GM12891 (cell line): ENCODE results near the gene NATD1.

ENCODE experiments used
- DNase-seq: peaks from one replicate; pipeline ENCODE4 v3.0.0; 2011; ENCODE audit warnings: low spot score; ENCODE audit not compliant: insufficient read length
- FAIRE-seq: peaks from 2 replicates; lab custom pipeline; 2011; peaks lifted over from hg19 to GRCh38; lab: Jason Lieb, UNC
- PAX5 ChIP-seq: IDR thresholded peaks from 2 replicates; pipeline ENCODE4 v1.6.1; 2011; ENCODE audit warnings: low read length, moderate library complexity, mild to moderate bottlenecking; ENCODE audit not compliant: insufficient read depth, severe bottlenecking
- POLR2A ChIP-seq: IDR thresholded peaks from 2 replicates; pipeline ENCODE4 v1.6.1; 2011; ENCODE audit warnings: low read depth, low read length, control low read depth
- POLR2AphosphoS5 ChIP-seq: IDR thresholded peaks from 2 replicates; pipeline ENCODE4 v1.6.1; 2011; ENCODE audit warnings: low read depth, low read length, control low read depth
- POU2F2 ChIP-seq: IDR thresholded peaks from 2 replicates; pipeline ENCODE4 v1.6.1; 2011; ENCODE audit warnings: low read depth, mild to moderate bottlenecking, control low read depth, low read length, moderate library complexity
- SPI1 ChIP-seq: IDR thresholded peaks from 2 replicates; pipeline ENCODE4 v1.6.1; 2011; ENCODE audit warnings: low read depth, low read length, control low read depth
- TAF1 ChIP-seq: IDR thresholded peaks from 2 replicates; pipeline ENCODE4 v1.6.1; 2011; ENCODE audit warnings: low read depth, low read length, control low read depth

Gene NATD1

DNA sequence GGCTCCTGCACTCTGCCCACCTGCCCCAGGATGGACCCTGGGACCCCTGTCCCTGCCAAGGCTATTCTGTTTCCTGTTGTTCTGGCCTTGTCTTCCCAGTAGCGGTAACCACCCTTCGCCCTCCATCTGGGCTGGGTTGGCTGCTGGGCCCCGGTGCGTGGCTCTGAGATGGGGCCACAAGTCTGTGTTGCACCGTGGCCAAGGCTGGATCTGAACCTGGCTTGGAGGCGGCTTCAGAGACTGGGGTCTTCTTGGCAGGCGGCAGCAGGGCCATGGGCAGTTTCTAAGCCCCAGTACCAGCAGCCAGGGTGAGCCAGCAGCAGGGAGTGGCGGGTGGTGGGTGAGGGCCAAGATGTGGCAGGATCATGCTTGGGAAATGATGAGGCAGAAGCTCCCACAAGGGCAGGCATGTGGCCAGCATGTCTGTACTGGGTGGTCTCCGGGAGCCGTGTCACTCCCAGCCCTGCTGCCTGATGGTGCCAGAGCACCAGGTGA lies 43.9 kb upstream of the NATD1 start:
- TF ChIP-seq POU2F2 (no peak), POLR2AphosphoS5 (no peak), TAF1 (no peak), SPI1 (no peak), POLR2A (no peak), PAX5 (no peak)
- DNase-seq (no peak), FAIRE-seq (no peak)

DNA sequence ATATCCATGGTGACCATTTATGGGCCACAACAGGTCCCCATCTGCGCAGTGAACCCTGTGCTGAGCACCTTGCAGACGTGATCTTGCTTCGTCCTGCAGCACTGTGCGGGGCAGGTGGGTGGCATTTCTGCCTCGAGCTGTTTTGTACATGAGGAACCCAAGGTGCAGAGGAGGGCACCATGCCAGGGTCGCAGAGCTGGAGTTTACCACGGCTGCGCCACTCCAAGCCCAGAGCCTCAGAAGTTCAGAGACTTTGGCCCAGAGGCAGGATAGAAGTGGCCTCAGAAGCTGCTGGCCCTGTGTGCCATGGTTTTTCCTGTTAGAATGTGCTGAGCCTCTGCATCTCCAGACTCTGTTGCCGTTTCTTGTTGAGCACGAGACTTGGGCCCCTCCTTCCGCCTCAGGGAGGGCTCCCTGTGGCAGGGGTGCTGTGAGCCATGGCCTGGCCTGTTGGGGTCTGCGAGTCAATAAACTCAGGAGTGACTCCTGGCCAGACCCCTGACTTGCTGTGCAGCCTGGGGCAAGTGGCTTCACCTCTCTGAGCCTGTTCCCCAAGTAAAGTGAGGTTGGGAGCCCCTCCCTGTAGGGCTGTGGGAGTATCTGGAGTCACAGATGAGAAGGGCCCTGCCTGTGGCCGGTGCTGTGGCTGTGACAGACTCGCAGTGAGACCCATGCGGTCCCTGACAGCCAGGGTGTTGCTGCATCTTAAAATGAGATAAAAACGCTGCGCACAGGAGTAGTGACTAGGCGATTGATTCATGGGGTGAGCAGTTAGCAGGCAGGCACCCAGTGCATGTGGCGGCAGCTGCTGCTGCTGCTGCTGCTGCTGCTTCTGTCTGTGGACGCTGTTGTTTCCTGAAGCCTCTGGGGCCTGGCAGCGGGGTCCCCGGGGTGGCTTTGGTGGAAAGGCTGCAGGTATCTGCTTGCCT lies 43.2 kb upstream of the NATD1 start:
- FAIRE-seq (no peak), DNase-seq (no peak)

DNA sequence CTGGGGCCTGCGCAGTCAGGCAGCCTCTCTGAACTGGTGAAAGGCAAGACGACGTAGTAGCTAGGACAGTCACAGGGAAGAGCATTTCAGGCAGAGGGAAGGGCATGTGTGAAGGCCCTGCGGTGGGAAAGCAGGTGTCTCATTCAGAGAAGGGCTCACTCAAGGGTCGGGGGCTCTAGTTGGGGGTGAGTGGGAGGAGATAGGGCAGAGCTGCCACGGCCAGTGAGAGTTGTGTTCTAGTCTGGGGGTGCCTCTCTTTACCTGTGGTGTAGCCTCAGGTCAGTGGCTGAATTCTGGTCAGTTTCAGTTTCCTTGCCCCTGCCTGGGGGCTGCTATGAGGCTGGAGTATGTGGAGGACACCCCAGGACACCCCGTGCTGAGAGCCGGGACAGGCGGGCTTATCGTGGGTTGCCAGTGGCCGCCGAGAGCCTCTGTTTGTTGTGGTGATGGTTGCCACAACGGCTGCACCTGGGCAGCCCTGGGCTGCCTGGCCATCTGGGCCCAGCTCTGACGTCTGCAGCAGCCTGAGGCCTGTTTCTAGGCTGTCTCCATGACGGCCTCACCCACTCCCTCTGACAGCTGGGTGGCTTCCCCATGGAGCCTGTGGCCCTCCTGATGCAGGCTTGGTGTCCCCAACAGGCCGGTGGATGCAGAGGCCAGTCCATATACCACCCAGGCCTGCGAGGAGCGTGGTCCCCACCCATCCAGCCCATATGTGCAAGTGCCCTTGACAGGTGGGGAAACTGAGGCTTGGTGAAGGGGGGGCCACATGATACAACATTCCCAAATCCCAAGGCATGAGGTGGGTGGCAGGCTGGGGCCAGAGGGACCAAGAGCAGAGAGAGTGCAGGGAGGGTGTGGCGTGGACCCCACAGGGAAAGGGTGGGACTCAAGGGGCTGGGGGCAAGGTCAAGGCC lies 42.1 kb upstream of the NATD1 start:
- TF ChIP-seq TAF1: no peak
- TF ChIP-seq SPI1: no peak
- TF ChIP-seq PAX5: no peak
- TF ChIP-seq POLR2AphosphoS5: no peak
- TF ChIP-seq POLR2A: no peak
- TF ChIP-seq POU2F2: no peak
- no peak for DNase-seq
- no peak for FAIRE-seq

More for the DNA sequence above, 43.2 kb upstream of the NATD1 start:
- TF ChIP-seq TAF1 (no peak), POU2F2 (no peak), SPI1 (no peak), POLR2AphosphoS5 (no peak), PAX5 (no peak)

GRCh38 chr17:21294321-21295035 lies 41.3 kb upstream of the NATD1 start:
- no peak for FAIRE-seq
- no peak for DNase-seq
- TF ChIP-seq PAX5 (no peak), SPI1 (no peak), TAF1 (no peak), POLR2AphosphoS5 (no peak), POU2F2 (no peak), POLR2A (no peak)

DNA sequence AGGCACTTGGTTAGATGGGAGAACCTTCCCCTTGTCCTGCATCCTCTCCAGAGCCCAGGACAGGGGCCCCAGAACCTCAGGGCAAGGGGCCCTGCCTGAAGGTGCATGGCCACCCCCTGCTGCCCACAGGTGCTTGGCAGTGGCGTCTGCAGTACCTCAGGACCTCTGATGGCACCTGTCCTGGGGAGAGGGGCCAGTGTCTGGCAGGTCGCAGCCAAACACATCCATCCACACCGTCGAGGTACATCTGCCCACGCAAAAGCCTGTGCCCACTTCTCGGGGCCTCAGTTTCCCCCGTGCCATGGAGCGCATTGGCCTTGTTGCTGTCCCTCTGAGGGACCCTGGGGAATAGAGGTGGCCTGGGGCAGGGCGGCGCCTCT lies 40.6 kb upstream of the NATD1 start:
- TF ChIP-seq POLR2A (no peak), TAF1 (no peak), PAX5 (no peak), POU2F2 (no peak), SPI1 (no peak), POLR2AphosphoS5 (no peak)
- DNase-seq (no peak), FAIRE-seq (no peak)

- no peak for FAIRE-seq
- no peak for DNase-seq
- TF ChIP-seq SPI1: no peak
- TF ChIP-seq POLR2A: no peak
- TF ChIP-seq POU2F2: no peak
- no peak for TF ChIP-seq PAX5
- TF ChIP-seq TAF1: no peak
- TF ChIP-seq POLR2AphosphoS5: no peak
Observed at GRCh38 chr17:21292867-21293830, 39.9 kb upstream of the NATD1 start.

DNA sequence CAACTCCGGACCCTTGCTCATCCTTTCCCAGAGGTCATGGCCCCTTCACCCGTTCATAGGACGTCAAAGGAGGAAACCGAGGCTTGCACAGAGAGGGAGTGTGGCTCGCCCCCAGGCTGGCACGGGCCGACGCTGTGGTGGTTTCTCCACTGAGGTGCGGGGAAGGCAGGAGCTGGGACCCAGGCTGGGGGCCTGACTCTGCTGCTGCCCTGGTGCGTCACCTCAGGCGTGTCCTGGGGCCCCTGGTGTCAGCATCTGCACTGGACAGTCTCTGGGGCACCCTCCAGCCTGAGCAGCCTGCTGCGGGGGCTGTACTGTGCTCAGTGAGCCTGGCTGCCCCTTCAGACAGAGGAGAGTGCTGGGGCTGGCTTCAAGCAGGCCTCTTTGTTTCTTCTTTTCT lies 38.7 kb upstream of the NATD1 start:
- FAIRE-seq: no peak
- no peak for TF ChIP-seq TAF1
- TF ChIP-seq SPI1: no peak
- no peak for TF ChIP-seq POLR2AphosphoS5
- TF ChIP-seq PAX5: no peak
- TF ChIP-seq POU2F2: no peak

More for the DNA sequence above, 38.7 kb upstream of the NATD1 start:
- DNase-seq: no peak
